DOHH2 (cell line): Measurements from ENCODE around the gene B4GALT2.

Experiments
- H3F3A ChIP-seq: fragments of 200-600 bp; sonication (generic), shearing (Covaris generic); 2 replicates; pipeline ENCODE4 v1.6.0; 2016; ENCODE audit warnings: antibody characterized with exemption, mild to moderate bottlenecking; ENCODE audit not compliant: control insufficient read depth, insufficient read depth
- H3K27ac ChIP-seq: fragments of 200-600 bp; sonication (generic); 2 replicates; pipeline ENCODE4 v1.5.1; 2014; ENCODE audit warnings: low read depth, mild to moderate bottlenecking, low read length, moderate library complexity
- H3K27me3 ChIP-seq: fragments of 200-600 bp; sonication (generic); 2 replicates; pipeline ENCODE4 v1.6.1; 2014; ENCODE audit warnings: mild to moderate bottlenecking, low read length, mixed read lengths; ENCODE audit not compliant: control insufficient read depth
- H3K36me3 ChIP-seq: fragments of 200-600 bp; sonication (generic); 2 replicates; pipeline ENCODE4 v1.6.1; 2014; ENCODE audit warnings: mild to moderate bottlenecking, low read length, moderate library complexity, mixed read lengths; ENCODE audit not compliant: control insufficient read depth
- H3K4me1 ChIP-seq: fragments of 200-600 bp; sonication (generic); 2 replicates; pipeline ENCODE4 v1.6.1; 2014; ENCODE audit warnings: mild to moderate bottlenecking, low read length, mixed read lengths; ENCODE audit not compliant: control insufficient read depth
- H3K4me2 ChIP-seq: fragments of 200-600 bp; sonication (generic); 2 replicates; pipeline ENCODE4 v1.6.0; 2014; ENCODE audit warnings: mild to moderate bottlenecking, low read length, moderate library complexity
- H3K4me3 ChIP-seq: fragments of 200-600 bp; sonication (generic); 2 replicates; pipeline ENCODE4 v1.5.1; 2014; ENCODE audit warnings: mild to moderate bottlenecking, low read length, mixed read lengths
- H3K79me2 ChIP-seq: fragments of 200-600 bp; sonication (generic); 2 replicates; pipeline ENCODE4 v1.6.1; 2014; ENCODE audit warnings: mild to moderate bottlenecking, low read length, mixed read lengths; ENCODE audit not compliant: control insufficient read depth
- H3K9me2 ChIP-seq: fragments of 200-600 bp; sonication (generic); replicated peaks from 2 replicates; pipeline ENCODE4 v1.6.1; 2014; ENCODE audit warnings: mild to moderate bottlenecking, low read length, mixed read lengths; ENCODE audit not compliant: control insufficient read depth
- H3K9me3 ChIP-seq: fragments of 200-600 bp; sonication (generic); 2 replicates; pipeline ENCODE4 v1.6.1; 2014; ENCODE audit warnings: antibody characterized with exemption, low read length, mixed read lengths; ENCODE audit not compliant: control insufficient read depth, insufficient read depth
- H4K20me1 ChIP-seq: fragments of 200-600 bp; sonication (generic); 2 replicates; pipeline ENCODE4 v1.6.0; 2014; ENCODE audit warnings: low read depth, mild to moderate bottlenecking, antibody characterized with exemption, low read length, moderate library complexity; ENCODE audit not compliant: control insufficient read depth, insufficient read depth
- CTCF ChIP-seq: fragments of 200-600 bp; sonication (generic); IDR thresholded peaks from one replicate; pipeline ENCODE4 v1.5.1; 2014; ENCODE audit warnings: antibody characterized with exemption, mild to moderate bottlenecking, low read depth, low read length; ENCODE audit not compliant: poor library complexity, severe bottlenecking
- EZH2phosphoT487 ChIP-seq: fragments of 200-600 bp; sonication (generic); IDR thresholded peaks from 2 replicates; pipeline ENCODE4 v1.6.1; 2017; ENCODE audit warnings: borderline replicate concordance, mild to moderate bottlenecking, antibody characterized with exemption, low read length, moderate library complexity, mixed read lengths

B4GALT2 gene

GRCh38 chr1:44029911-44030604 is 51.0 kb downstream of the B4GALT2 start:
- Histone ChIP-seq H3K27ac (peak overlapping the region; percentile 55), H3K79me2 (no peaks in the 10 kb centered on the region), H4K20me1 (no peaks in the 10 kb centered on the region), H3K4me1 (peaks cover 28% of the 10 kb centered on the region), H3K36me3 (no peaks in the 10 kb centered on the region), H3K4me2 (peak overlapping the region; percentile 99), H3K9me2 (no peaks in the 10 kb centered on the region), H3K27me3 (peaks cover 17% of the 10 kb centered on the region), H3K9me3 (no peaks in the 10 kb centered on the region), H3K4me3 (peak overlapping the region; percentile 80), H3F3A (no peaks in the 10 kb centered on the region; the same call in 1 of the 2 replicates)
- no peak for TF ChIP-seq EZH2phosphoT487
- no peak for TF ChIP-seq CTCF

DNA sequence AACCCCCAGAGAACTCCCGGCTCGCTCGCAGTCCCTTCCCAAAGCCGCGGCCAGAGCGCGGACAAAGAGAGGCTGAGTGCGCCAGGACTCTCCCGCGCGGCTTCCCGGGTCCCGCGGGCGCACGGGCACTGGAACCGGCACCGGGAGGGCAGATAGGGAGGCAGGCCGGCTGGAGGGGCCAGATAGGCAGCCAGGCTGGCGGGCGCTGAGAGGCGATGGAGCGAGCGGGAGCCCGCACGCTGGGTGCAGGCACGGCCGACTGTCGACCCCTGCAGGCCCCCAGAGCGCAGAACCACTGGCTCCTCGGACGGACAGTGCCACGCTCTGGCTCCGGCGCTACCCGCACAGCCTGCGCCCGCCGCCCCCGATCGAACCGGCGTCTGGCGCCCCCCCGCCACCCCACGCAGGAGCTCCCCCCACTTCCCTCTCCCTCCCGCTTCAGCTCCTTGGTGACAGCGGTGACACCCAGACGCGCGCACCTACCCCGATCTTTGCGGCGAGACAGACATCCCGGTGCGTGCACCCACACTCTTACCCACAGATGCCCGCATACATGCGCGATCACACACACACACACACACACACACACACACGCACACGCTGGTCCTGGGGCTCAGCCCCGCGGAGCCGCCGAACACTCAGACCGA is 51.7 kb downstream of the B4GALT2 start:
- no peaks in the 10 kb centered on the region for H4K20me1 ChIP-seq
- no peaks in the 10 kb centered on the region for H3K9me2 ChIP-seq

DNA sequence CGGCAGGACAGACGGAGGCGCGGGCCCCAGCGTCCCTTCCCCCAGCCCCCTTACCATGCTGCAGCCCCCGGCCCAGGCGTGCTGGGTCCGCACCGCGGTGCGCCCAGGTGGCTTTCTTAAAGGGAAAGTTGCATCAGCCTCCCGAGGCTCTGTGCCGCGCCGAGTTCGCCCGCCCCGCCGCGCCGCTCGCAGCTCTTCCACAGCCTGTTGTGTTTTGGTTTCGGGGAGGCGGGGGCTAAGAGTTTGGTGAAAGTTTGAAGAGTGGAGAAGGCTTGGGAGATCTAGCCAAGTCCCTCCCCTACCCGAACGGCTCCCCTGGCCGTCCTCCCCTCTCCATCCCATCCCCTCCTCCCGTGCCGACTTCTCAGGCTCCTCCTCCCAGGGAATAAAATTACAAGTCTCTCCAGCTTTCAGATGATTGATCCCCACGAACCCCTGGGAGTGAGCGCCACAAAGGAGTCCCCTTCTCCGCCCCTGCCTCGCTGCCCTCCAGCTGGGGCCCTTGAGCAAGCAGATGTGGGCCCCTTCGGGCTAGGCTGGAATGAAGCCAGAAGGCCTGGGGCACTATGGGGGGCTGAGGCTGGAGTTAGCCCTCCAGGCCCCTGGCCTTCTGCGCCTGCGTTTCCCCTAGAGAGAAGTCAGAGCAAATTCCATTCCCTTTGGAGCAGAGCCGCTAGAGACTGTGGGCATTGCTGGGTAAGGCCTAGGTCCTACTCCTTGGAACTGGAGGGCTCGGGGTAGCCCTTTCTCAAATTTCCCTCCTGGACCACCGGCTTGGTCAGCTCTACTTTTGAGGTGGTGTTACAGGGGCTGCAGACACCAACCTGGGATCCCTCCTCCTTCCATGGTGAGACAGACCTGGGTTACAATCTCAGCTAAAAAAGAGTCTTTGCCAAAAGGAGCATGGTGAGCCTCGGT is 52.5 kb downstream of the B4GALT2 start, which contains the start of gene SLC6A9:
Gene SLC6A9, minus strand, starts transcription at position 211 of the 918 bp plus-strand sequence. CDS start 7,185 bp downstream, outside the sequence.
- Histone ChIP-seq H3K36me3 (no peaks in the 10 kb centered on the region), H3K79me2 (no peaks in the 10 kb centered on the region), H3K4me1 (peaks cover 20% of the 10 kb centered on the region), H3K9me2 (no peaks in the 10 kb centered on the region), H3K27me3 (peaks cover 17% of the 10 kb centered on the region), H3F3A (no peaks in the 10 kb centered on the region; the same call in 1 of the 2 replicates), H3K27ac (peak within 1 kb of the TSS; percentile 55; the same call in 1 of the 2 replicates), H3K4me3 (peak within 1 kb of the TSS; percentile 80), H3K4me2 (peak within 1 kb of the TSS; percentile 99), H3K9me3 (no peaks in the 10 kb centered on the region), H4K20me1 (no peaks in the 10 kb centered on the region)
- TF ChIP-seq CTCF (no peak), EZH2phosphoT487 (no peak)

More for the DNA sequence above, 51.7 kb downstream of the B4GALT2 start:
- peaks cover 25% of the 10 kb centered on the region for H3K4me1 ChIP-seq
- H3K79me2 ChIP-seq = no peaks in the 10 kb centered on the region
- peak overlapping the region; percentile 55; the same call in 1 of the 2 replicates for H3K27ac ChIP-seq
- TF ChIP-seq EZH2phosphoT487 (no peak), CTCF (peak; percentile 37)
- no peaks in the 10 kb centered on the region for H3K9me3 ChIP-seq
- no peaks in the 10 kb centered on the region for H3K36me3 ChIP-seq
- H3K27me3 ChIP-seq = peaks cover 17% of the 10 kb centered on the region
- peak overlapping the region; percentile 99 for H3K4me2 ChIP-seq
- H3K4me3 ChIP-seq = peak overlapping the region; percentile 80
- H3F3A ChIP-seq = no peaks in the 10 kb centered on the region; the same call in 1 of the 2 replicates
